SW480 (cell line): ENCODE data around the gene TAF15.
A peak's percentile ranks its signal among the peaks of the same experiment; 100 is the strongest.

Experiments
- DNase-seq: peaks from one replicate; pipeline ENCODE4 v3.0.0-alpha.2; 2016; ENCODE audit warnings: low spot score

TAF15 gene

GRCh38 chr17:35808962-35809854 lies at the start of gene TAF15:
Gene TAF15, plus strand, starts transcription at chr17:35809484. Its CDS starts 86 bp downstream, at chr17:35809570.
- DNase-seq: peak; percentile 99

DNA sequence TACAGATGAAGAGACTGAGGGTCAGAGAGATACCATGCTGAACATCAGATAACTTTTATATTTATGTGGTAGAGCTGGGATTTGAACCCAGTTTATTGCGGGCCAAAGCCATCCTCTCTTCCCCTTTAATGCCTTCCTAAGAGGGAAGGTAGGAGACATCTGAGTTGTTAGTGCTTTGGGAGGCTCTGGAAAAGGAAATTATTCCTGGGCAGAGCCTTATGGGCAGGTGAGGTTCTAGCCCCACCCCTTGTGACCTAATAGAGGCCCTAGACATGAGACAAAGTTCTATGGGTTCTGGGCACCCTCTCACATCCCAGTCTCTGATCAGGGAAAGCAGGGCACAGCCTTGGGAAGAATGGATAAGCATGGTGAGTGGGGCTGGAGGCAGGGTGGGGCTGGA lies 48.7 kb upstream of the TAF15 start, which contains the start of gene C17orf50:
TSS of gene C17orf50 (plus strand) at position 301 of the 400 bp plus-strand sequence. CDS start at position 356, 55 bp downstream.
- DNase-seq: no peak

GRCh38 chr17:35761601-35762000 lies 47.7 kb upstream of the TAF15 start:
- DNase-seq: no peak

GRCh38 chr17:35763767-35764122 lies 45.5 kb upstream of the TAF15 start:
- DNase-seq: no peak

DNA sequence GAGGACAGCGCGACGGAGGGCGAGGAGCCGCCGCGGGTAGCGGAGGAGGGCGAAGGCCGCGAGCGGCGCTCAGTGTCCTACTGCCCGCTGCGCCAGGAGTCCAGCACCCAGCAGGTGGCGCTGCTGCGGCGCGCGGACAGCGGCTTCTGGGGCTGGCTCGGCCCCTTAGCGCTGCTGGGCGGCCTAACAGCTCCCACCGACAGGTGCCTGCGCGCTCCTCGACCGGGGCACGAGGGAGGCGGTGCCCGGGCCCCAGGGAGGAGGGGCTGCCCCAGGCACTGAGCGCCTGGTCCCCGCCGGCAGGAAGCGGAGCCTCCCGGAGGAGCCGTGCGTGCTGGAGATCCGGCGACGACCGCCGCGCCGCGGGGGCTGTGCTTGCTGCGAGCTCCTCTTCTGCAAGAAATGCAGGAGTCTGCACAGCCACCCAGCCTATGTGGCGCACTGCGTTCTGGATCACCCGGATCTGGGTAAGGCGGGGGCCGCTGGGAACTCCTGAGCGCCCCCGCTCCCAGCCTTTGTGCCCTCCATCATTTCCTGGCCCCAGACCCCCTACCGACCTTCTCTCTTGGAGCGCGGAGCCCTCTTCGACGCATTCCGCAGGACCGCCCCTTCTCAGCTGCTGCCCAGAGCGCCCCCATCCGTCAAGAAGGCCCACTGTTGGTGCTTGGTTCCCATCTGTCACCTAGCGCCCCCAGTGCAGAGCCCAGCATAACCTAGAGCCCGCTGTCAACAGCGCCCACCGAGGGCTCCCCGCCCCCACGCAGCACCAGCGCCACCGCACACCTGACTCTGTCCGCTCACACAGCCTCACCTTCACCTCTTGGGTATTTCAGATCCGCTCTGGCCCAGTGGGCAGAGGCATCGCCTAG lies 44.9 kb upstream of the TAF15 start:
- DNase-seq: peak; percentile 90

GRCh38 chr17:35765086-35765710 lies 44.1 kb upstream of the TAF15 start:
- DNase-seq: no peak

- DNase-seq: no peak
Observed at GRCh38 chr17:35765756-35766488, 43.4 kb upstream of the TAF15 start.

DNA sequence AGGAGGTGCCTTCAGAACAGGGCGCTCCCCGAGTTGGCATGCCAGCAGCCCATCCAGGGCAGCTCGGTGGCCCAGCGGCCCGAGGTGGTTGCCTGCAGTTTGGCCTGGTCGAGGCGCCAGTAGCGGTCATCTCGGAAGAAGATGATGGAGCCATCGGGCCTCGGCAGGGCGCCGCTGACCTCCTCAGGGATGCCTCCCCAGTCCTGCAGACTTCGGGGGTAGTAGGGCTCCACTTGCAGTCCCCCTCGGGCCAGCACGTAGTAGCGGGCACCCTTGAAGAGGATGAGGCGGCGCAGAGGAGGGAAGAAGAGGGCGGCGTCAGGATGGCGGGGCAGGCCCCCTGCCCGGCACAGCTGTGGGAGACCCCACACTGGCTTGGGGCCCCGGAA lies 42.8 kb upstream of the TAF15 start:
- DNase-seq: no peak

DNA sequence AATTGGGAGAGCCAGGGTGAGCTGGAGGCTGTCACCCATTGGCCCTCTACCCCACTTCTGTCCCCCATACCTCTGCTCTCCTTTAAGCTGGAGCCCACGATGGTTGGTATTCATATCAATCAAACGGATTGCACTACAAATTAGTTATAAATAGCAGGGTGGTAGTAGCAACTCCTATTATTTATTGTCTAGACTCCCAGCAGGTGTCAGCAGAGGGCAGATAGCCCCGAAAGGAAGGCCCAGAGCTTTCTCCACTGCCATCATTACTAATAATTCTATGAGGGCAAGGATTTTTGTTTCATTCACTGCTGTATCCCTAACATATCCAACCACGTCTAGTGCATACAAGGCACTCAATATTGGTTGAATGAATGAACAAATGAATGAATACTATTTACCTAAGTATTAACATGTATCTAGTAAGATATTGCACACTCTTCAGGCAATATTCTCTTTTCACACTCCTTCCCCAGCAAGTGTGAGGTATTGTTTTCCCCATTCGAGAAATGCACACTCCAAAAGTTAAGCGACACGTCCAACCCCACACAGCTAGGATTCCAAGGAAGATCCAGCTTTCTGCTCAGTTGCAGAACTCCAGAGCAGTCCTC lies 42.3 kb upstream of the TAF15 start:
- peak; percentile 44 for DNase-seq

- no peak for DNase-seq
Observed at GRCh38 chr17:35768797-35769196, 40.5 kb upstream of the TAF15 start.

DNA sequence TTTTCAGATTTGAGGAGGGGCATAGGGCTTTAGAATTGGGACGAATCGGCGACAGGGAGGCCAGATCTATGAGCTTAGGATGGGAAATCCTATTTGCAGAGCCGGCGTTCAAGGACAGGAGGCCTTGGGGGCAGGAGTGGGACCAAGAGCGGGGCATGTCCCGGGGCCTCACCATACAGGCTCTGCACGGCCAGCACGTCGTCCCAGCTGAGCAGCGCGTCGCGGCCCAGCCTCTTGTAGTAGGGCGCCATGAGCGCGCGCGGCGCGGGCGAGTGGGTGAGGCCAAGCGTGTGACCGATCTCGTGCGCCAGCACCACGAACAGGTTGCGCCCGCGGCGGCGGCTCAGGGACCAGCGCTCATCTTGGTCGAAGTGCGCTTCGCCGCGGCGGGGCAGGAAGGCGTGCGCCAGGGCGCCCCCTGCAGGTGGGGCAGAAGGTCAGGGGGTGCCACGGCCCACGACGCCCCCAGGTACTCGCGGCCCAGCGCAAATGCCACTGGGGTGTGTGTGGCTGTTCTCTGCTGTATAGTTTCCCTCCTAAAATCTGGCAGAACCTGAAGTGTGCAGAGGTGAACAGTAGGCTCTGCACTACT lies 39.3 kb upstream of the TAF15 start:
- no peak for DNase-seq

DNA sequence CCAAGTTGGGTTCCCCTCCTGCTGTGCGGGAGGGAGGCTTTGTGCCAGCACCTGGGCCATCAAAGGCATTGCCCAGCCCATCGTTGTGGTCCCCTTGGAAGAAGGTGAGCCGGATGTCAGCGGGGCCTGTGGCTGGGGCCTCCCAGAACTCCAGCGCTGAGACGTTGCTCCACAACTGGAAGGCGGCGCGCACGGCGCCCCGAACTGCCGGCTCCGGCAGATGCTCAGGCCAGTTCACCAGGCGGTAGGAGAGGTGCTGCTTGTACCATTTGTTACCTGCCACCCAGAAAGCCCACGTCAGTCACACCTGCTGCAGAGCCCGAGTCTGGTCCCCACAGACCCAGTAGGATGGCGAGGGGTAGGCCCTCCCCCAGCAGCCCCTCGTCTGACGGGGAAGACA lies 36.2 kb upstream of the TAF15 start:
- no peak for DNase-seq

GRCh38 chr17:35773679-35774425 lies 35.4 kb upstream of the TAF15 start:
- no peak for DNase-seq

DNA sequence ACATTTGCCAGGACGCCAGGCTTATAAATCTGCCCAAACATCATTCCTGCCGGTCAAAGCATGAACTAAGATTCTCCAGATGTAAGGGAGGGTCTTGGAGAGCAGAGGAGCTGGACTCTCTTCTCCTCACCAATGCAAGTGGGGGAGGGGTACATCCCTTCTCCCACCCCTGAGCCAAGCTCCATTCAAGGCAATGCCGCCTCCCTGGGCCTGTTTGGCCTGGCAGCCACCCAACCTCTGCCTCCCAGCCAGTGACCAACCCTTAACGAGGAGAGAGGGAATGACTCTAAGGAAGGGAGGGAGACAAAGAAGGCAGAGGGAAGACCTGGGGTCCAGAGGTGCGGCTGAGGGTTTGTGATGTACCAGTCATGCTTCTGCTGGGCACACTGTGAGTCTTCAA lies 34.8 kb upstream of the TAF15 start:
- no peak for DNase-seq

DNA sequence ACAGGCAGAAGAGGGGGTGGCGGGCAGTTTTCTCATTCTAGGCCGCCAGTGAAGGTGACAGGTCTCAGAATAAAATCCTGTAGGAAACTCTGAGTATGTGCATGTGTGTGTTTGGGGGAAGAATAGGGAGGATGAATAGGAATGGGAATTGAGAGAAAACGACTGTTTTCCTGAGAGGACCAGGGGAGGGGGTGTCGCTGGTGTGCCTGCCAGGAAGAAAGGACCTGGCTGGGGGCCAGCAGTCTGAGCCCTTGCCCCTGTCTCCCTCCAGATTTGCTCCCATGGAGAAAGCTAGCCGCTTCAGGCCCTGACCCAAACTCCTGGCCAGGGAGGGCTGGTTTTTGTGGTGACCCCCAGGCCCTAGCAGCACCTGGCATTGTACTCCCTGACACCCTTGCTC lies 34.2 kb upstream of the TAF15 start:
- DNase-seq: no peak

DNA sequence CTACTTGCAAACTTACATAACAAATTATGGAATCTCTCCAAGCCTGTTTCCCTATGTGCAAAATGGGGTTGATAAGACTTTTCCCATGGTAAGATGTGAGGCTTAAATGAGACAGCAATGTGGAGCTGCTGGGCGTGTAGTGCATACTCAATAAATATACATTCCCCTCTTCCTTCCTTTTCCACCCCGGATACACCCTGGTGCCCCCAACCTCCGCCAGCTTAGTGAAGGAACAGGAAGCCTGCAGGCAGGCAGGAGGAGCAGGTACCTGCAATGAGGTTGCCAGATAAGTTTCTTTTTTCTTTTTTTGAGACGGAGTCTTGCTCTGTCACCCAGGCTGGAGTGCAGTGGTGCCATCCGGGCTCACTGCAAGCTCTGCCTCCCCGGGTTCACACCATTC lies 33.7 kb upstream of the TAF15 start:
- DNase-seq: no peak

DNA sequence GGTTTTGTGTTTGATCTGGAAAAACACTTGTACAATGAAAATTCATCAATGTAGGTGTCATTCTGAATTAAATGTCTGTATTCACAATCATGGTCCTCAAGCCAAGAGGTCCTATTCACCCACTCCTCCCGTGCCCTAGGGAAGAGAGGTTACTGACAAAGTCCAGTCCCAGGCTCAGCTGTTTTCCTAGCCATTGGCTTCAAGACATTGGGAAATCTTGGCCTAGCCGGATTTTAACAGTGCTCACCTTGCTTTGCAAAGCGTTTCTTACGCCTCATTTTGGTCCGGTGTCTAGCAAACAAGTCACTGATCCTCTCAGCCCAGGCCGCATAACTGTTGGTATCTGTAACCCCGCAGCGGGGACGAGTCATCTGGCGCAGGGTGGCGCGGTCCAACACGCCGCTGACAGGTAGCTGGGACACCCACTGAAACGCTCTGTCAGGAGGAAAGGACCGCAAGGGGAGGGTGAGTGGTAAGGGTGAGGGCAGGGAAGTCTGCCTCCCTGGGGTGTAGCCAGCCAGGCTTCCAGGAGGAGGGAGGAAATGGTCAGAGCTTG lies 30.6 kb upstream of the TAF15 start:
- DNase-seq: no peak

DNA sequence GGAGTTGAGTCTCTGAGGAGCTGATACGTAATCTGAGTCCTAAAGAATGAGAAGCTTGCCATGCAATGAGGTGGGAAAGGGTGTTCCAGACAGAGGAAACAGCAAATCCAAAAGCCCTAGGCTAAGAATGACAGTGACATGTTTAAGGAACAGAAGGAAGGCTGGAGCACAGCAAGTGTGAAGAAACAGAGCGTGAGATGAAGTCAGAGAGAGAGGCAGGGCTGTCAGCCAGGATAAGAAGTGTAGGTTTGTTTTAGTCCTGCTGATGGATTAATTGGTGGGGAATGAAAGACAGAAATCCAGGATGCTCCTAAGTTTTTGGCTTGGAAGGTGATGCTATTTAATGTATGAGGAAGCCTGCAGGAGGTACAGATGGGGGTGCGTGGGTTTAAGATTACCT lies 28.3 kb upstream of the TAF15 start:
- no peak for DNase-seq

DNA sequence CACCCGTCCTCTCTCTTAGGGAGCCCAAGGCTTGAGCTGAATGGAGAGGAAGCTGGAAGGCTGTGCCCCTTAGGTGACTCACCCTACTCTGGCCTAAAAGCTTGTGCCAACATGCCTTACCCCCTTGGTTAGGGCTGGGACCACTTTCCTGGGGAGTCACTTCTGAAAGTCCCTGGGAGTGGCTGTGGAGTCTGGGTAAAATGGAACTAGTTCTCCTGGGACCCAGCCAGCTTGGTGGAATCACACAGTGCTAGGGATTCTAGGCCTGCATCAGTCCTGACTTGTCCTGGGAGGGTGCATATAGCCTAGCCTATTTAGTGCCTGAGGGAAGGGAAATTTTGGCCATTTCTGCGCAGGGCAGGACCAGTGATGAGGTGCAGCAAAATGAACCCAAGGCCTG lies 24.4 kb upstream of the TAF15 start:
- no peak for DNase-seq

DNA sequence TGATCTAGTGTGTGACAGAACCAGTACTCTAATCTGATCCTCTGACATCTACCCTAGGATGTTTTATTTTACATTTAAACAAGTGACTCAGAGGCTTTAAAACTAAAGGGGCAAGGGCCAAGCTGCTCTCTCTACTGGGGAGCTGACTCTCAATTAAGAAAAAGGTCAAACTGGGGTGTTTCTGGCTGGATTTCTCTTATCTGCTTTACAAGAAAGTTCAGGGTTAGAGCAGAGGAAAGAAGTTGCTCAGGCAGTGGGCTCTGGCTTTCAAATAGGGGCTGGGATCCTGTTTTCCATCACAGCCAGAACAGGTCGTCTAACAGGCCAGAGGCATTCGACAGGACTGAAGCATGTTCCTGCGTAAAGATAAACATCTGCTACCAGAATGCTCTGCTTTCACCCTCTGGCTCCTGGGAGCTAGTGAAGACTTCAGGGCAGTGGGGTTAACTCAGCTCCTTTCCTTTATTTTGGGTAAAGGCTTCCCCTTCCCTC lies 22.3 kb upstream of the TAF15 start:
- no peak for DNase-seq
